HG02852 (cell line): ENCODE measurements around the gene PROKR1.
A peak's percentile ranks its signal among the peaks of the same experiment; 100 is the strongest.
"Not testable (repeated sequence)": the region's sequence is repeated elsewhere in the genome, so short reads cannot be mapped to it uniquely, and the experiment has no call there.

ENCODE experiments used
- ATAC-seq: cut with Tn5 transposase; IDR thresholded peaks from one replicate; pipeline ENCODE4 v1.9.1; 2021; ENCODE audit warnings: mild to moderate bottlenecking, moderate library complexity; ENCODE audit not compliant: unreplicated experiment

The PROKR1 gene

DNA sequence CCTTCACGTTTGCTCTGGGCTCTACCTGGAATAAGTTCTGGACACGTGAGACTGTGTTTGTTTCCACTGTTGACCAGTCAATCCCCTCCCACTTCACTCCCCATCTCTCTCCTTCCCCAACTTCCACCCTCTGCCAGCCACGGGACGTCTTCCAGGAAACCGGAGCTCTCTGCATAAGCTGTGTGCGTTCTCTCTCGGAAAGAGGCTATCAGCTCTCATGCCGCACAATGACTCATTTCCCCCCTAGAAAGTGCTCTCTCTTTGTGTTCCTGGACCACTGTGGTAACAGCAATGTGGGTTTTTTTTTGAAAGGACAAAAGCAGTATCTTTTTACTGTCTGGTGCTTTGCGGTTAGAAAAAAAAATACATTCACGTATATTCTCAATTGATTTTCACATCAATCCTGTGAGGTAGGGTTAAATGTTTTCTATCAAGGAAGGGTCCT lies 10.2 kb downstream of the PROKR1 start:
- ATAC-seq = peak; percentile 97

DNA sequence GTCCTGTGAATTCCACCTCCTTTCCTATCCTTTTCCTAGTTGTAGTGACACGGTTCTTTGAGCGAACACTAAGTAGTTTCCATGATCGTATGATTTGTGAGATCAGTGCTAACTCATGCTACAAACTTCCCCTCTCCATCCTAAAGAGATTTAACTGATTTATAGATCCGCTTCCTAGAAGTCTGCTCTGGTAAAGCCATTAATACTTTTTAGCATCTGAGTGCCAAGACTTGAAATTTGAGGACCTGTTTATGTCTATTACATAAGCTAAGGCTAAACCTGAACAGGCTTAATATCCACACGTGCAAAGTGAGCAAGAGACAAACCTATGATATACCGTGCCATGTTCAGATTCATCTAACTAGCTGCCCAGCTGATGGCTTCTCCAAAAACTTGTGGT lies 14.9 kb downstream of the PROKR1 start:
- no peak for ATAC-seq

DNA sequence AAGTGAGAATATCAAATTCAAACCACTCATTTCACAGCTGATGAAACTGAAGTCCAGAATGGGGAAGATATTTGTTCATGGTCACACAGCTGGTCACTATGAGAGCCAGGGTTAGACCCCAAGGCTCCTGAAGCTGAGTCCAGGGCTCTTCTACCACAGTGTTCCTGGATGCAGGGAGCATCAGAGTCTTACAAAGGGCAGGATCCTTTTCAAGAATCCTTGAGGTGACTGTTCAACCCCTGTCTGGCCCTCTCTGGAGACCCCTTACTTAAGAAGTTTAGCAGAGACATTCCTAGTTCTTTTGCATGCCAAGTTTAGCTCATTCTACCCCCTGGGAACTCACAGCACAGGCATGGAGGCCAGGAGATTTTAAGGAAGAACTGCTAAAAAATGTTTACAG lies 15.7 kb downstream of the PROKR1 start:
- ATAC-seq = no peak

DNA sequence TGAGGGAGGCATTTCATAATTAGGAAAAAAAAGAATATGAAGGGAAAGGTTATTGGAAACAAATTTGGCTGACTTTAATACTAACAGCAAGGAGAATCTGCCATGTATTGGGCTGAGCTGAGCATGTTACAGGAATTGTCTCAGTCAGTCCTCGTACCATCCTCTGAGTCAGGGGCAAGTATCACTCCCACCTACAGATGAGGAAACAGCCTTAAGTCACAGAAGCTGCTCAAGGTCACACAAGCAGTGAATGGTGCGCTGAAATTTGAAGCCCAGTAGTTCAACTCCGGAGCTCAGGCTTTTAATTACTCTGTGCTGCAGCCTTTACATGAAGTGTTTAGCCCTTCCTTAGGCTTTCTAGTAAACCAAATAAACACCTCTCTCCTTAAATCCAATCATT lies 17.3 kb downstream of the PROKR1 start:
- ATAC-seq = no peak

DNA sequence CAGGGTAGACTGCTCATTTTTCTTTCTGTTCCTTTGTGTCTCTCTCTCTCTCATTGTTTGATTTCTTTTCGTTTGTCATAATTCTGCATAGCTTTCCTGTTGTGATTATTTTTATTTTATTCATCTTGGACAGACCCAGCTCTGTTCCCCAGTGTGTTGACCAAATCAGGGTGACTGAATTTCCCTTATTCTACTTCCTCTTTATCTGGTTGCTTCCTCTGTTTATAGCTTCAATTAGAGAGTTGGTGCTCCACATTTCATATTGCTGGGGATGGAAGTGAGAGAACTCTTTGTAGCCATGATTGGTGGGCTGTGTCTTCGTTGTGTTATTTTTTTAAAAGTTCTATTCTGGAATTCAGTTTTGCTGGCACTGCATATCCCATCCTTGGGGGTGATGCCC lies 19.1 kb downstream of the PROKR1 start:
- no peak for ATAC-seq

DNA sequence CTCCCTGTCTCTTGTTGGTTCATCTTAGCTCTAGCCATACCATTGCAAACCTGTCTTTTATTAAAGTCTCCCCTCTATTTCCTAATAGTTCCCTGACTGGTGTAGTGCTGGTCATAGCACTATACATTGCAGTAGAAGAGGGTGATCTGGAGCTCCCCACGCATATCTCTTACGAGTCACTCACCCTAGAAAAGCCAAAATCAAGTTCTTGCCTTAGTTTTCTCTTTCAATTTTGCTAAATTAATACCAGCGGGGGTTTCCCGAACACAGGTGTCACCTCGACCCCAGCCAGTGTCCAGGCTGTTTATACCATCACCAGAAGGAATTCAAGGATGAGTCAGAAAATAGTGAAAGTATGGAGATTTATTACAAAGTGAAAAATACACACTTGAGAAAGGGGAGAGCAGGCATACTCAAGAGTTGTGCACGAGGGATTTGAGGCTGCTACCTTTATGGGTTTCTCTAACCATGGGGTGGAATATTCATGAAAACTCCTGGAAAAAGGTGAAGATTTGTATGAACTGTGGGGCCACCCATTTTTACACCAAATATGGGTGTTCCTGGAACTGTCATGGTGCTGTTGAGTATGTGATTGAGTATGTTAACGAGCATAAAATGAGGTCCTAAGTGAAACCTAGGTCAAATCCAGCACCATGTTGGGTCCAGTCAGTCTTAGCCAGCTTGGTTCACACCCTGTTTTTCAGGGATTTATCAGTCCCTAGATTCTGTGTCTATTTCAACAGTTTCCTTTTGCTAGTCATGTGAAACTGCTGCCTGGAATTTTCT lies 20.2 kb downstream of the PROKR1 start:
- no peak for ATAC-seq

DNA sequence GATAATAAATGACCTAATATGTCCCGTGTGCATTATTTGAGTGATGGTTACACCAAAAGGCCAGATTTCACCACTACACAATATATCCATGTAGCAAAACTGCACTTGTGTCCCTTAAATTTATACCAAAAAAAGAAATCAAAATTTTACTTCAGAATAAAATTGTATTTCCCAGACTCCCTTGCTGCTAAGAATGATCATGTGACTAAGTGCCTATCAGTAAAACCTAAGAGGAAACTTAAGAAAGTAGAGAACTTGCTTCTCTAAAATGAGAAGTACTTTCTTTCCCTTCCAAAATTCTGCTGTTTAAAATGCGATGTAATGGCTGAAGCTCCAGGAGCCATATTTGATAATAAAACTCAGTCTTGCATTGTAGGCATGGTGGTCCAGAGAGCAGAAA lies 24.0 kb downstream of the PROKR1 start:
- no peak for ATAC-seq

DNA sequence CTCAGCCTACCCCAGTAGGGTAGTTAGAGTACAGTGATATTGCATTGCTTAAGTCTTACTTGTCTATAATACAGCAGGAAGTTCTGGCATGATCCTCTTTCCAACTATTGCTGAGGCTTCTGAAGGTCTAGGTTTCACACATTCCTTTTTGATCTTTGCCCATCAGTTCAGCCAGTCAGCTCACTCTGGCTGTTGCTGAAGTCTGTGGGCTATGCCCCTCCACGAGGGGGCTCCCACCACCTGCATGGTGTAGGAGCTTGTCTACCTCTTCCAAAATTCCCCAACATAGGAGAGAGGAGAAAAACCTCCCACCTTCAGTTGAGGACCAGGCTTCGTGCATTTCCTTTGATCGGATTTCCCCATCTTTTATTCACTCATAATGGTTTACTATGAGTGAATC lies 26.3 kb downstream of the PROKR1 start:
- ATAC-seq = no peak

DNA sequence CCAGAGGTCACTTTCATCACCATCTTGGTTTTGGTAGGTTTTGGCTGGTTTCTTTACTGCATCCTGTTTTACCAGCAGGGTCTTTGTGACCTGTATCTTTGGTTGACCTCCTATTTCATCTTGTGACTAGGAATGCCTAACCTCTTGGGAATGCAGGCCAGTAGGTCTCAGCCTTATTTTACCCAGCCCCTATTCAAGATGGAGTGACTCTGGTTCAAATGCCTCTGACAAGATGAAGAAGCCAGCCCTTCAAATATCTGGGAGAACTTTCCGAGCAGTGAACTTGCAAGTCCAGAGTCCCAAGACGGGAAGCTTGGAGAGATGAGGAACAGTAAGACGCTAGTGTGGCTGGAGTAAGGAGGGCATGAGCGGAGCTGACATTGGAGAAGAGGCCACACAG lies 28.6 kb downstream of the PROKR1 start:
- no peak for ATAC-seq

DNA sequence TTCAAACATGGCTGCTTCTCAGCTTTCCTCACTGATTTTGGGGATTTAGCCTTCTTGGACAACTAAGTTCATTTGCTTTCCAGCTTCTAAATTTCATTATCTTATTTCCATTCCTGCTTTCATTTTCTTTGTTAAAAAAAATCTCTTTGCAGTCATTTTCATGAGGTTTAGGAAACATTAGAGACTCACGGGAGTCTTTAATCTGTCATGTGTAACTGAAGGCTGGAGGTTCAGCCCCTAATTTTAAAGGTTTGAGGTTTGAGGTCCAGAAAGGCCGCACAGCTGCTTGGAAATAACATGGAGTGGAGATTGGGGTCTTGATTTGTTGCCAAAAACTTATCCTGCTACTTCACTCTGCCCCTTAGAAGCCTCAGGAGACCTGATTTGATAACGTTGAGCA lies 30.3 kb downstream of the PROKR1 start:
- ATAC-seq = no peak

DNA sequence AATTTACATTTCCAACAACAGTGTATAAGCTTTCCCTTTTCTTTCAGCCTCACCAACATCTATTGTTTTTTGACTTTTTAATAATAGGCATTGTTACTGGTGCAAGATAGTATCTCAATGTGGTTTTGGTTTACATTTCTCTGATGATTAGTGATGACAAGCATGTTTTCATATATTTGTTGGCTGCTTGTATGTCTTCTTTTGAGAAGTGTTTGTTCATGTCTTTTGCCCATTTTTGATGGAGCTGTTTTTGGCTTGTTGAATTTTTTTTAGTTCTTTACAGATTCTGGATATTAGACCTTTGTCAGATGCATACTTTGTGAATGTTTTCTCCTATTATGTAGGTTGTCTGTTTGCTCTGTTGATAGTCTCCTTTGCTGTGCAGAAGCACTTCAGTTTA lies 32.1 kb downstream of the PROKR1 start:
- ATAC-seq = no peak

DNA sequence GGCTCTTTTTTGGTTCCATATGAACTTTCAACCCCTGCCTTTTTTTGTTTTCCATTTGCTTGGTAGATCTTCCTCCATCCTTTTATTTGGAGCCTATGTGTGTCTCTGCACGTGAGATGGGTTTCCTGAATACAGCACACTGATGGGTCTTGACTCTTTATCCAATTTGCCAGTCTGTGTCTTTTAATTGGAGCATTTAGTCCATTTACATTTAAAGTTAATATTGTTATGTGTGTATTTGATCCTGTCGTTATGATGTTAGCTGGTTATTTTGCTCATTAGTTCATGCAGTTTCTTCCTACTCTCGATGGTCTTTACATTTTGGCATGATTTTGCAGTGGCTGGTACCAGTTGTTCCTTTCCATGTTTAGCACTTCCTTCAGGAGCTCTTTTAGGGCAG lies 34.5 kb downstream of the PROKR1 start:
- ATAC-seq = not testable (repeated sequence)

DNA sequence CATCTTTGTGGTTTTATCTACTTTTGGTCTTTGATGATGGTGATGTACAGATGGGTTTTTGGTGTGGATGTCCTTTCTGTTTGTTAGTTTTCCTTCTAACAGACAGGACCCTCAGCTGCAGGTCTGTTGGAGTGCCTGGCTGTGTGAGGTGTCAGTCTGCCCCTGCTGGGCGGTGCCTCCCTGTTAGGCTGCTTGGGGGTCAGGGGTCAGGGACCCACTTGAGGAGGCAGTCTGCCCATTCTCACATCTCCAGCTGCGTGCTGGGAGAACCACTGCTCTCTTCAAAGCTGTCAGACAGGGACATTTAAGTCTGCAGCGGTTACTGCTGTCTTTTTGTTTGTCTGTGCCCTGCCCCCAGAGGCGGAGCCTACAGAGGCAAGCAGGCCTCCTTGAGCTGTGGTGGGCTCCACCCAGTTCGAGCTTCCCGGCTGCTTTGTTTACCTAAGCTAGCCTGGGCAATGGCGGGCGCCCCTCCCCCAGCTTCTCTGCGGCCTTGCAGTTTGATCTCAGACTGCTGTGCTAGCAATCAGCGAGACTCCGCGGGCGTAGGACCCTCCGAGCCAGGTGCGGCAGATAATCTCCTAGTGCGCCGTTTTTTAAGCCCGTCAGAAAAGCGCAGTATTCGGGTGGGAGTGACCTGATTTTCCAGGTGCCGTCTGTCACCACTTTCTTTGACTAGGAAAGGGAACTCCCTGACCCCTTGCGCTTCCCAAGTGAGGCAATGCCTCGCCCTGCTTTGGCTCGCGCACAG lies 36.0 kb downstream of the PROKR1 start:
- not testable (repeated sequence) for ATAC-seq

DNA sequence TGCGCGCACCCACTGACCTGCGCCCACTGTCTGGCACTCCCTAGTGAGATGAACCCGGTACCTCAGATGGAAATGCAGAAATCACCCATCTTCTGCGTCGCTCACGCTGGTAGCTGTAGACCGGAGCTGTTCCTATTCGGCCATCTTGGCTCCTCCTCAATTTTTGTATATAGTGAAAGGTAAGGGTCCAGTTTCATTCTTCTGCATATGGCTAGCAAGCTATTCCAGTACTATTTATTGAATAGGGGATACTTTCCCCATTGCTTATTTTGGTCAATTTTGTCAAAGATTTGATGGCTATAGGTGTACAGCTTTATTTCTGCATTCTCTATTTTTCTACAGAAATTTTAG lies 36.5 kb downstream of the PROKR1 start:
- not testable (repeated sequence) for ATAC-seq

DNA sequence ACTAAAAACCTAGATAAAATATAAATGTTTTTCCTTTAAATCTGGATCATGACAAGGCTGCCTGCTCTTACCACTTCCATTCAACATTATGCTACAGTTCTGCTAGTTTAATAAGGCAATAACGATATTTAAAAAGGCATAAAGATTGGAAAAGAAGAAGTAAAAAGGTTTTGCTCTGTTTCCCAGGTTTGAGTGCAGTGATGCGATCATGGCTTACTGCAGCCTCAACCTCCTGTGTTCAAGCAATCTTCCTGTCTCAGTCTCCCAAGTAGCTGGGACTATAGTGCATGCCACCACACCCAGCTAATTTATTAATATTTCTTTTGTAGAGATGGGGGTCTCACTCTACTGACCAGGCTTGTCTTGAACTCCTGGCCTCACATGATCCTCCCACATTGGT lies 40.8 kb downstream of the PROKR1 start:
- ATAC-seq = no peak

DNA sequence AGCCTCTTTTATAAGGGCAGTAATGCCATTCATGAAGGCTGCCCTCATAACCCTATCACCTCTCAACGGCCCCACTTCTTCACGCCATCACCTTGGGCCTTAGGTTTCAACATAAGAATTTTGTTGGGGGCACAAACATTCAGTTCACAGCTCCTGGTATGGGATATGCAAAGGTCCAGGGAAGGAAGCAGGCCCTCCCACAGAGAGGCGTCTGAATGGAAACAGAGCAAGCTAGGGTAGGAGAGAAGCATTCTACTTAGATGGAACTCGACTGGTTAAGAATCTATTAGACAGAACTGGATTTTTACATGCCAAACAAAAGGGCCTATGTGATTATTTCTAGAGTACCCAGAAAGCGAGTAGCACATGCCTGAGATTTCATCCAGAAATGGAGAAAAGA lies 42.8 kb downstream of the PROKR1 start:
- no peak for ATAC-seq

DNA sequence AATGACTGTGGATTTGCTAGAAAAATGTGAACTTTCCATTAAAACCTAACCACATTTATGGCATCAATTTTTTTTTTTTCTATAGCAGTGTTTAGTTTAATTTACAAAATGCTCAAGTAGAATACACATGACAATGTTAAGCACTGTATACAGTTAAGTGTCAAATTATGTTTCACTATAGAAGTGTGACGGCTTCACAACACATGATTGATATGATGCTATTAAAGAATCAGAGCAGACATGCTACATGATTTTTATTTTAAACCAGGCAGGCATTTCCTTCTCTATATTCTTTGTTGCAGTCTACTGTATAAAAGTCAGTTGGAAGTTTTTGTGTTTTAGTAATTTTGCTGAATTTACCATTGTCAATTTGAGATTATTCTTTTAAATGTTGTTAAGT lies 43.6 kb downstream of the PROKR1 start:
- ATAC-seq = no peak

DNA sequence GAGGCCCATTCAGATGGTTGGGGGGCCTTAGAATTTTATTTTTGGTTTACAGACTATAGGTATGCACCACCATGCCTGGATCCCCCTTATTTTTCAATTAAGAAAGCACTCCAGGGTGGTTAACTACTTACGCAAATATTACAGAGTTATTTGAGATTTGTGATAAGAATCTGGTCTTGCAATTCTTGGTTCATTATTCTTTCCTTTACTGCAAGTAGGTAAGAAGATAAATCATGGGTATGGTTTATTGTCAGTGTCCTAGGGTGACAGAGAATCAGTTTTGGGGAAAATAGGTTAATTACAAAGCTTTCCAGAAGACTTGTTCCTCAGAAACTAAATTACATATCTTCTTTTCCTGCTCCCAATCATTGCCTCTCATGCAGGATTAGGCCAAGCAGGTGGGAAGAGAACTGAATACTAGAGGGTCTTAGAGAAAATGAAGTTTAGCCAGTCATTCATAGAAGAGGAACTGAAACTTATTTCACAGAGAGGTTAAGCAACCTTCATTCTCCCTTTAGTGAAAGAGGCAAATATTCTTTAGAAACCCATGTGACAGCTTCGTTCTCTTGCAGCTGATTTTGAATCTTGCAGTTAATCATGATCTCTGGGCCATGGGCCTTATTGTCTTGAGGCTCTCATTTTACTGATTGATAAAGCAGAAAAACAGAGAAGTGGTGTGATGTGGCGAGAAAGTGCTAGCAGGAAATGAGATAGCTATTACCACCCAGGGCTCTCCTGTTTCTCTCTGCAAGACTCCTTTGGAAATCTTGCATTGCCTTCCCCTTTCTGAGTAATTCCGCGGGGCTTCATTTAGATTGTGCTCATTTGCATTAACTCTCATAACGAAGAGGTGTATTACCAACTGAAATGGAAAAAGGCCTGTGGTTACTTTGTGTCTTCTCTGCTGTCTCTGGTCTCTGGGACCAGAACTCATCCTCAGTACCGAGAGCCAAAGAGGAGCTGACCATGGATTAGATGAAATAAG lies 46.5 kb downstream of the PROKR1 start:
- ATAC-seq = peak; percentile 91

DNA sequence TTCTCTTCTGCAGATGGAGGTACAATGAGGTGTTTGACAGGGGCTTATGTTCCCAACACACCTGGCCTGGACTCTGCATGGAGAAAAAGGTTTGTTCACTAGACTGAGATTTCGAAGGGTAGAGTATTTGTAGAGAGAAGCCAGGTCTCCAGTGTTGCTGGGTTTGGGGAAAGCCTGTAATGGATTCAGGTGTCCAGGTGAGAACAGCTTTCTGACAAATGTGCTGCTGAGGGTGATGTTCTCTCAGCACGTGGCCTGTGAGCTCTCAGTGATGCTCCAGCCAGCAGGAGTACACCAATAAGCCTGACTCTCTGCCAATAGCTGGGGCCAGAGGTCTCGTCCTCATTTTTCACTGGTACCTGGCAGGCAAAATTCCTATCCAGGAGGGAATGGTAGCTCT lies 47.5 kb downstream of the PROKR1 start:
- no peak for ATAC-seq

DNA sequence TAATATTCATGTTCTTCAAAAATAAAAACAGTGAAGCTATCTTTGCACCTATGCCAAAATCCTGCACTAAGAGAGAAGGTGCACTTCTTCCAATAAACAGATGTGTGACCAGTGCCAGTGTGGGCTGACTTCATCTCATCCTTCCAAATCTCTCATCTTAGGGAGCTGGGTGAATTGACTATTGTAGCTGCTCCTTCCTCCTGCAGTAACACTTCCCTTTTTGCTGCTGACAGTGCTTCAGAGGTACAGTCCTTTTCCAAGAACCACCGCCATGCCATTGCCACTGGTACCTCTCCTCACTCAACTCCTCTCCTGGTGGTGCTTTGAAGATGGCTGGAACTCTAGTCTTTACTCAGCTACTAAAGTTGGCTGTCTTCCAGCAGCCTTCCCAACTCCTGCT lies 49.1 kb downstream of the PROKR1 start:
- no peak for ATAC-seq

DNA sequence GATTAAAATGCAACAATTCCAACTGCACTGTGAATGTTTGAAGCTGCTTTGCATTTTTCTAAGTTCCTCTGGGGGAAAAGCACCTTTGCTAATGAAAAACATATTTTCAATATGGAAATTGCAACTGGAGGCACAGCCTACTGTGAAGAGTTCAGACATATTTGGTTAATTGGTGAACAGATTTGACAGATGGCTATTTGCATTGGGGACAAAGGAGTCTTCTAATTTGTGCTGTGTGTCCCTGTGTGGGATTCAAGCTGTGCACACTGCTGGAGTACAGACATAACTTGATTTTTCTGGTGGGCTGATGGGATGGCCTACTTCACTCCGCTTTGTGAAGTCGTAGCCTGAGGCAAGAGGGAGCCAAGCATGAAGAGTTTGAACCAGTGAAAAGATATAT lies 50.6 kb downstream of the PROKR1 start:
- no peak for ATAC-seq
